GM19372 (cell line): ENCODE results near the gene SAA1.

Experiments
- ATAC-seq: cut with Tn5 transposase; IDR thresholded peaks from one replicate; pipeline ENCODE4 v1.9.1; 2021; ENCODE audit warnings: mild to moderate bottlenecking, low read depth, moderate library complexity; ENCODE audit not compliant: unreplicated experiment

Gene SAA1

DNA sequence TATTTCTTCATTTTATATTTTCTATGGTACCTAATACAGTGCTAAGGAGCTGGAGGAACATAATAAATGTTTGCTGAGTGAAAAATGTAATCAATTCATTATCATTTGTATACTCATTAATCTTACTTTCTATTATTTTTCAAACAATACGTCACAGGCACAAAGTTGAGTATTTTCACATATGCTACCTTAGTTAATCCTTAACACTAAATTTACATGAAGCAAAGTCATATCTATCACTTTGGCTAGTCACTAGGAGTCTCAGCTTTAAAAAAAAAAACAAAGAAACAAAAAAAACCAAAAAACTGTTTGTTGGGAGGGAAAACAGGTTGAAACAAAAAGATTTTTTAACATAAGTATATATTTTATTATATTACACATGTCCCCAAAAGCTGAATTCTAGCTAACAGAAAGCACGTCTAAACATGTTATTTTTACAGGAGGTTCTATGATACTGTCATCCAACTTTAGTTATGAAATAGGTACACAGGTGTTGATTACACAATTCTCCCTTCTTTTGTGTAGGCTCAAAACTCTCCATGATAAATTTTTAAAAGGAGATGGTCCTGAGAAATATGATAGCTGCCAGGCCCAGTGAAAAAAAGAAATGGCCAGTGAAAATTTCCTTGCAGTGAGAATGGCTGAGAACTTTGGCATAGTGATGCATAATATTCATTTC lies 41.5 kb downstream of the SAA1 start:
- ATAC-seq: no peak

DNA sequence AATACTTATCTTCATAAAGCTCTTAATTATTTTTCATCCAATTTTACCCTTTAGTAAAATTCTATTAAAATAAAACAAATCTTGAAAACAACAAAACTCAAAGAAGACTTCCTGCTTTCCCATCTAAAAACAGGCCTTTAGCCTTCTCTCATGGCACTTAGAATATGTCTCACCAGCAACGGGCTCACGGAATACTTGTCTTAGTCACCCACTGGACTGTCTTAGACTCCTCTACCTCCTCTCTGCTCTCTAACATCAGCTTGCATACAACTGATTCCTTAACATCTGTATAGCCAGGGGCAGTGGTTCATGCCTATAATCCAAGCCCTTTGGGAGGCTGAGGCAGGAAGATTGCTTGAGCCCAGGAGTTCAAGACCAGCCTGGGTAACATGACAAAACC lies 42.2 kb downstream of the SAA1 start:
- no peak for ATAC-seq

DNA sequence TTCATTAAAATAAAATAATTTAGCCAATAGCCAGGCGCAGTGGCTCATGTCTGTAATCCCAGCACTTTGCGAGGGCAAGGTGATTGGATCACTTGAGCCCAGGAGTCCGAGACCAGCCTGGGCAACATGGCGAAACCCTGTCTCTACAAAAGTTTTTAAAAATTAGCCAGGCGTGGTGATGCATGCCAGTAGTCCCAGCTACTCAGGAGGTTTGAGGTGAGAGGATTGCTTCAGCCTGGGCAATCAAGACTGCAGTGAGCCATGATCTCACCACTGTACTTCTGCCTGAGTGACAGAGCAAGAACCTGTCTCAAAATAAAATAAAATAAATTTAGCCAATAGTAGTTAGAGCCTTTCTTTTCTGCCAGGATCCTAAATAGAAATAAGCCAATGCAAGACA lies 43.6 kb downstream of the SAA1 start:
- no peak for ATAC-seq

DNA sequence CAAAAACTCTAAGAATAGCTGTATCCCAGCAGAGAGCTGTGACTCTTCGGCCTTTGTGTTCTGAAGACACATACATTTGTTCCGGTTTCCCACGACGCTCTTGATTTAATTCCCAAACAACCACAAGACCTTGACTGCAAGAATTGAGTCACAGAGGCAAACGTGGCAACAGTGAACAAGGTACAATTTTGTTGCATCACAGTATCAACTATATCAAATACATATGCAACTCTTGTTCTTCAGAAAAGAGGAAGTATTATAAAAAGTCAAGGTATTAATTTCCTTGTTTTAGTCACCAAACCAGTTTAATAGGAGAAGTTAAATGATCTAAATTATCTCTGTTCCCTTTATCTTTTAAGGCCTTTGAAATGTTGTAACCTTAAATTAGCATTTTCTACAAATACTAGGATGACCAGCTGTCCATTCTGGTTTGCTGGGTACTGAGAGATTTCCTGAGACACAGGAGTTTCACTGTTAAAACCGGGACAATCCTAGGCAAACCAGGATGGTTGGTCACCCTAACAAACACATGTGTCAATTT lies 44.8 kb downstream of the SAA1 start:
- ATAC-seq: no peak

- no peak for ATAC-seq
These were observed 45.9 kb downstream of the SAA1 start for GRCh38 chr11:18312012-18312411.

- no peak for ATAC-seq
These were observed 46.8 kb downstream of the SAA1 start for GRCh38 chr11:18312663-18313420.

DNA sequence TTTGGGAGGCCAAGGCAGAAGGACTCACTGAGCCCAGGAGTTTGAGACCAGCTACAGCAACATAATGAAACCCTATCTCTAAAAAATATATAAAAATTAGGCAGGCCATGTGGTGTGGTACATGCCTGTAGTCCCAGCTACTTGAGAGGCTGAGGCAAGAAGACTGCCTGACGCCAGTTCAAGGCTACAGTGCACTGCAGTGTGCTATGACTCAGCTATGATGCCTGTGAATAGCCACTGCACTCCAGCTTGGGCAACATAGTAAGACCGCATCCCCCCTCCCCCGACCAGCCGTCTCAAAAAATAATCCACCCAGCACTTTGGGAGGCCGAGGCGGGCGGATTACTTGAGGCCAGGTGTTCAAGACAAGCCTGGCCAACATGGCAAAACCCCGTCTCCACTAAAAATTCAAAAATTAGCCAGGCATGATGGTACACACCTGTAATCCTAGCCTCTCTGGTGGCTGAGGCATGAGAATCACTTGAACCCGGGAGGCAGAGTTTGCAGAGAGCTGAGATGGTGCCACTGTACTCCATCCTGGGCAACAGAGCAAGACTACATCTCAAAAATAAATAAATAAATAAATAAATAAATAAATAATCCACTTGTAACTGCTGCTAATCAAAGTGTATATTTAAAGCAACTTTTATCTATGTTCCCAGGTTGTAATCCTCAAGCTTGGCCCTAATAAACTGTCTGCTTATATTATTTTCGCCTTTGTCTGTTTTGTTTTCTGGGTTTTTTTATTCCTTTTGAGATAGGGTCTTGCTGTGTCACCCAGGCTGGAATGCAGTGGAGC lies 48.1 kb downstream of the SAA1 start:
- no peak for ATAC-seq

DNA sequence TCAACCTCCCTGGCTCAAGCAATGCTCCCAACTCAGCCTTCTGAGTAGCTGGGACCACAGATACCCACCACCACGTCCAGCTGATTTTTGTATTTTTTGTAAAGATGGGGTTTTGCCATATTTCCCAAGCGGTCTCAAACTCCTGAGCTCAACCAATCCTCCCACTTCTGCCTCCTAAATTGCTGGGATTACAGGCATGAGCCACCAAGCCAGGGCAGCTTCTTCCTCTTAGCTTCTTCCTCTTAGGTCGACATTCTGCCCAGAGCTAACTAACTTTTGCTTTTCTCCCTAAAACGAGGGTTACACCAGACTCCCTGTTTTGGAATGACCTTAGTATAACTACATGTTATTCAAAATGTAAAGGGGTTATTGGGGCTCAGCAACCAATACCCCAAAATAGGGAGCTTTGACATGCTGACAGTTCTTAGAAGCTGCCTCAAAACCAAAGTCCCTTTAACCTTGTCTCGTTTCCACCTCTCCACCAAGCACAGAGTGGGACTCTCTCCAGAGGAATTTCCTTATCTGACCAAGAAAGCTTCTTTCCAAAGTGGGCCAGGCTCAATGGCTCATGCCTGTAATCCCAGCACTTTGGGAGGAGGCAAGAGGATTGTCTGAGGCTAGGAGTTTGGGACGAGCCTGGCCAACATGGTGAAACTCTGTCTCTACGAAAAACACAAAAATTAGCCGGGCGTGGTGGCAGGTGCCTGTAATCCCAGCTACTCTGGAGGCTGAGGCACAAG lies 48.9 kb downstream of the SAA1 start:
- no peak for ATAC-seq

GRCh38 chr11:18315893-18316292 lies 49.8 kb downstream of the SAA1 start:
- ATAC-seq: no peak

- ATAC-seq: no peak
These were observed 51.5 kb downstream of the SAA1 start for GRCh38 chr11:18317551-18317950.
